ENCODE measurements around the gene LRIT2. TPM values are rescaled to one million over a fixed set of nuclear protein-coding genes. Genes with fewer than 3 reads are reported as not detected.
"Not testable (repeated sequence)": the region's sequence is repeated elsewhere in the genome, so short reads cannot be mapped to it uniquely, and the experiment has no call there.

The LRIT2 gene
- total RNA-seq, 1 experiment from 2014 or later, result not detected

GRCh38 chr10:84188815-84189214, 36.5 kb downstream of the LRIT2 start:
- BruUV-seq (replicated peaks), result no TSS peak
- H3K9me3 Mint-ChIP-seq (ENCODE audit: low read depth, unreplicated experiment), result no peaks in the 10 kb centered on the region
- peaks cover 31% of the 10 kb centered on the region for H3K27me3 Mint-ChIP-seq (ENCODE audit: unreplicated experiment)
- H3K36me3 Mint-ChIP-seq (ENCODE audit: insufficient read depth, unreplicated experiment), result no peaks in the 10 kb centered on the region
- H3K4me1 Mint-ChIP-seq (ENCODE audit: low read depth, unreplicated experiment), result no peaks in the 10 kb centered on the region
- TF ChIP-seq CTCF (IDR thresholded peaks at IDR 0.05; ENCODE audit: unreplicated experiment), result no peak
- no peak overlapping the region for H3K27ac Mint-ChIP-seq (ENCODE audit: unreplicated experiment)
- no peak for DNase-seq
- H3K4me3 Mint-ChIP-seq (ENCODE audit: low read depth, unreplicated experiment), result no peak overlapping the region
- intact Hi-C loops (cut with micrococcal nuclease; ENCODE audit: unreplicated experiment), result no loop called here
- CTCF ChIA-PET, result no interaction called here

- intact Hi-C loops (cut with micrococcal nuclease; ENCODE audit: unreplicated experiment), result no loop called here
- no peak overlapping the region for H3K27ac Mint-ChIP-seq (ENCODE audit: unreplicated experiment)
- H3K36me3 Mint-ChIP-seq (ENCODE audit: insufficient read depth, unreplicated experiment), result no peaks in the 10 kb centered on the region
- TF ChIP-seq CTCF (IDR thresholded peaks at IDR 0.05; ENCODE audit: unreplicated experiment), result no peak
- DNase-seq, result no peak
- BruUV-seq (replicated peaks), result no TSS peak
- H3K9me3 Mint-ChIP-seq (ENCODE audit: low read depth, unreplicated experiment), result no peaks in the 10 kb centered on the region
- no peaks in the 10 kb centered on the region for H3K4me1 Mint-ChIP-seq (ENCODE audit: low read depth, unreplicated experiment)
- CTCF ChIA-PET, result interaction anchor here (0.6 kb wide), 1 partner anchor 184 kb away, joined by 3 read pairs; no protein-coding TSS in a partner anchor
- no peak overlapping the region for H3K4me3 Mint-ChIP-seq (ENCODE audit: low read depth, unreplicated experiment)
- peaks cover under 1% of the 10 kb centered on the region for H3K27me3 Mint-ChIP-seq (ENCODE audit: unreplicated experiment)
Observed at GRCh38 chr10:84185526-84186175, 39.7 kb downstream of the LRIT2 start.

- no peak for DNase-seq
- CTCF ChIA-PET, result no interaction called here
- no peaks in the 10 kb centered on the region for H3K9me3 Mint-ChIP-seq (ENCODE audit: low read depth, unreplicated experiment)
- no peak overlapping the region for H3K27ac Mint-ChIP-seq (ENCODE audit: unreplicated experiment)
- intact Hi-C loops (cut with micrococcal nuclease; ENCODE audit: unreplicated experiment), result no loop called here
- H3K4me1 Mint-ChIP-seq (ENCODE audit: low read depth, unreplicated experiment), result no peaks in the 10 kb centered on the region
- no peak for TF ChIP-seq CTCF (IDR thresholded peaks at IDR 0.05; ENCODE audit: unreplicated experiment)
- no peaks in the 10 kb centered on the region for H3K27me3 Mint-ChIP-seq (ENCODE audit: unreplicated experiment)
- no peak overlapping the region for H3K4me3 Mint-ChIP-seq (ENCODE audit: low read depth, unreplicated experiment)
- no peaks in the 10 kb centered on the region for H3K36me3 Mint-ChIP-seq (ENCODE audit: insufficient read depth, unreplicated experiment)
- no TSS peak for BruUV-seq (replicated peaks)
Observed at GRCh38 chr10:84184517-84184916, 40.8 kb downstream of the LRIT2 start.

- H3K4me1 Mint-ChIP-seq (ENCODE audit: low read depth, unreplicated experiment), result no peaks in the 10 kb centered on the region
- CTCF ChIA-PET, result no interaction called here
- TF ChIP-seq CTCF (IDR thresholded peaks at IDR 0.05; ENCODE audit: unreplicated experiment), result no peak
- no TSS peak for BruUV-seq (replicated peaks)
- no peak overlapping the region for H3K27ac Mint-ChIP-seq (ENCODE audit: unreplicated experiment)
- no peaks in the 10 kb centered on the region for H3K9me3 Mint-ChIP-seq (ENCODE audit: low read depth, unreplicated experiment)
- no peak for DNase-seq
- intact Hi-C loops (cut with micrococcal nuclease; ENCODE audit: unreplicated experiment), result no loop called here
- no peaks in the 10 kb centered on the region for H3K27me3 Mint-ChIP-seq (ENCODE audit: unreplicated experiment)
- H3K4me3 Mint-ChIP-seq (ENCODE audit: low read depth, unreplicated experiment), result no peak overlapping the region
- H3K36me3 Mint-ChIP-seq (ENCODE audit: insufficient read depth, unreplicated experiment), result no peaks in the 10 kb centered on the region
Observed at GRCh38 chr10:84181631-84182030, 43.7 kb downstream of the LRIT2 start.

- H3K27ac Mint-ChIP-seq (ENCODE audit: unreplicated experiment); H3K4me3 Mint-ChIP-seq (ENCODE audit: low read depth, unreplicated experiment); BruUV-seq (replicated peaks); H3K9me3 Mint-ChIP-seq (ENCODE audit: low read depth, unreplicated experiment); intact Hi-C loops (cut with micrococcal nuclease; ENCODE audit: unreplicated experiment); H3K4me1 Mint-ChIP-seq (ENCODE audit: low read depth, unreplicated experiment); H3K27me3 Mint-ChIP-seq (ENCODE audit: unreplicated experiment); DNase-seq; H3K36me3 Mint-ChIP-seq (ENCODE audit: insufficient read depth, unreplicated experiment); CTCF ChIA-PET: not testable (repeated sequence)
Observed at GRCh38 chr10:84180386-84180785, 45.0 kb downstream of the LRIT2 start.

Data from Calu3 (cell line).